ENCODE results near the gene PNRC2. TPM values are rescaled to one million over a fixed set of nuclear protein-coding genes. Genes with fewer than 3 reads are reported as not detected.

The PNRC2 gene
- total RNA-seq, result 88.2 and 131 TPM in 2 replicates

GRCh38 chr1:23959461-23960290 lies at the start of gene PNRC2:
PNRC2 (plus strand) TSS chr1:23959828; CDS start chr1:23961458, 1,630 bp downstream.

GRCh38 chr1:23913212-23913880 lies 46.3 kb upstream of the PNRC2 start, which contains the start of gene CNR2:
CNR2 (minus strand) TSS chr1:23913362; CDS start chr1:23875617, 37,745 bp downstream.

GRCh38 chr1:23979881-23980727 lies 20.5 kb downstream of the PNRC2 start, which contains the start of gene SRSF10:
SRSF10 (minus strand) TSS chr1:23980327; CDS start chr1:23980255, 72 bp downstream.

Small RNA genes within 50 kb of the gene (small RNA-seq; reads per million reads assigned to genes)
- gene MIR378F, result not detected

Other genes starting within 250 kb of the PNRC2 start
- gene ELOA, start 216.4 kb upstream of the PNRC2 start, total RNA-seq, result 58.8 and 68.1 TPM in 2 replicates
- gene PITHD1, start 181.4 kb upstream of the PNRC2 start, total RNA-seq, result 24.2 and 30.7 TPM in 2 replicates
- gene LYPLA2, start 168.7 kb upstream of the PNRC2 start, total RNA-seq, result 166 and 203 TPM in 2 replicates
- 42.9 and 50.6 TPM in 2 replicates for gene GALE, start 159.1 kb upstream of the PNRC2 start, total RNA-seq
- gene HMGCL, start 134.4 kb upstream of the PNRC2 start, total RNA-seq, result 23.1 and 32.7 TPM in 2 replicates
- 11.0 and 12.7 TPM in 2 replicates for gene FUCA1, start 91.5 kb upstream of the PNRC2 start, total RNA-seq
- not detected in 2 replicates for gene CNR2, start 46.5 kb upstream of the PNRC2 start, total RNA-seq
- gene SRSF10, start 20.5 kb downstream of the PNRC2 start, total RNA-seq, result 84.3 and 103 TPM in 2 replicates
- gene MYOM3, start 152.3 kb downstream of the PNRC2 start, total RNA-seq, result under 0.01 TPM in 1 of 2 replicates, not detected in the other
- not detected in 2 replicates for gene IL22RA1, start 183.3 kb downstream of the PNRC2 start, total RNA-seq
- gene IFNLR1, start 227.5 kb downstream of the PNRC2 start, total RNA-seq, result not detected in 2 replicates

Measured in vein endothelial cell (primary cell).